Fibroblast of lung (primary cell): Measurements from ENCODE around the gene PJVK. TPM values are rescaled to one million over a fixed set of nuclear protein-coding genes. Genes with fewer than 3 reads are reported as not detected.

Experiments
- DNase-seq, 2 donors: peaks; one replicate each; pipeline versions ENCODE4 v3.0.0 to v3.0.0-alpha.2; 2010; ENCODE audit warnings: low read depth in 2 of 2
- H2AFZ ChIP-seq: 2 replicates; pipeline ENCODE4 v1.5.1; 2012; ENCODE audit warnings: low read length, control low read depth, inconsistent platforms
- H3K27ac ChIP-seq: 2 replicates; pipeline ENCODE4 v1.5.1; 2011; ENCODE audit warnings: low read length, control low read depth; ENCODE audit not compliant: insufficient read depth
- H3K27me3 ChIP-seq: 2 replicates; pipeline ENCODE4 v1.5.1; 2011; ENCODE audit warnings: mild to moderate bottlenecking, low read length; ENCODE audit not compliant: control insufficient read depth, insufficient read depth
- H3K36me3 ChIP-seq: 2 replicates; pipeline ENCODE4 v1.5.1; 2011; ENCODE audit warnings: low read length; ENCODE audit not compliant: control insufficient read depth, insufficient read depth
- H3K4me1 ChIP-seq: 2 replicates; pipeline ENCODE4 v1.5.1; 2011; ENCODE audit warnings: low read length; ENCODE audit not compliant: control insufficient read depth, insufficient read depth; ENCODE audit errors: extremely low read depth
- H3K4me2 ChIP-seq: 2 replicates; pipeline ENCODE4 v1.5.1; 2011; ENCODE audit warnings: low read length, control low read depth; ENCODE audit not compliant: insufficient read depth; ENCODE audit errors: extremely low read depth
- H3K4me3 ChIP-seq, 4 experiments: fragments of 200-600 bp in 1 of 4; sonication (generic) in 1 of 4; replicated peaks in 1 of 4; 2 replicates each; pipeline ENCODE4 v1.5.1; 2011 to 2016; ENCODE audit warnings: low read length in 4 of 4, low read depth in 3 of 4, mild to moderate bottlenecking in 3 of 4, control low read depth in 2 of 4, inconsistent platforms in 1 of 4, mixed read lengths in 1 of 4; ENCODE audit not compliant: insufficient read depth in 1 of 4; ENCODE audit errors: control extremely low read depth in 1 of 4
- H3K79me2 ChIP-seq: 2 replicates; pipeline ENCODE4 v1.5.1; 2012; ENCODE audit warnings: mild to moderate bottlenecking, low read length, inconsistent platforms; ENCODE audit not compliant: control insufficient read depth, insufficient read depth
- H3K9ac ChIP-seq: 2 replicates; pipeline ENCODE4 v1.5.1; 2011; ENCODE audit warnings: mild to moderate bottlenecking, low read length, control low read depth; ENCODE audit not compliant: insufficient read depth
- H3K9me3 ChIP-seq: 2 replicates; pipeline ENCODE4 v1.5.1; 2012; ENCODE audit warnings: low read depth, low read length; ENCODE audit not compliant: control insufficient read depth, insufficient read depth
- H4K20me1 ChIP-seq: 2 replicates; pipeline ENCODE4 v1.5.1; 2011; ENCODE audit warnings: low read length; ENCODE audit not compliant: control insufficient read depth, insufficient read depth; ENCODE audit errors: extremely low read depth
- EZH2 ChIP-seq: IDR thresholded peaks from 2 replicates; pipeline ENCODE4 v1.5.1; 2012; ENCODE audit warnings: low read length, control low read depth, mild to moderate bottlenecking; ENCODE audit errors: missing control alignments
- polyA plus RNA-seq, 2 donors: library from polyadenylated mRNA; depleted of rRNA in 1 of 2; stranded (reverse) in 1 of 2; unstranded in 1 of 2; fragments of >200 nt; gene quantifications; 2 replicates each; pipeline ENCODE4 v1.2.1, GENCODE V29; 2011 to 2012; ENCODE audit warnings: missing spikeins in 1 of 2
- total RNA-seq: library from RNA; depleted of rRNA; stranded (reverse); fragments of >200 nt; gene quantifications from 2 replicates; pipeline ENCODE4 v1.2.1, GENCODE V29; 2014
- TF ChIP-seq, protein P1 (sequence below), 2 donors: IDR thresholded peaks in 1 of 2; conservative IDR thresholded peaks in 1 of 2; 1 replicate in 1 of 2; 2 replicates in 1 of 2; pipeline ENCODE4 v1.5.1; 2011 to 2012; ENCODE audit warnings: low read length in 2 of 2, control low read depth in 1 of 2, inconsistent platforms in 1 of 2, low read depth in 1 of 2, mild to moderate bottlenecking in 1 of 2

The PJVK gene
- total and polyA plus RNA-seq, 2 donors (not counting 1 experiment from before 2014, with no cell fraction given) = 1.4 to 4.3 TPM

DNA sequence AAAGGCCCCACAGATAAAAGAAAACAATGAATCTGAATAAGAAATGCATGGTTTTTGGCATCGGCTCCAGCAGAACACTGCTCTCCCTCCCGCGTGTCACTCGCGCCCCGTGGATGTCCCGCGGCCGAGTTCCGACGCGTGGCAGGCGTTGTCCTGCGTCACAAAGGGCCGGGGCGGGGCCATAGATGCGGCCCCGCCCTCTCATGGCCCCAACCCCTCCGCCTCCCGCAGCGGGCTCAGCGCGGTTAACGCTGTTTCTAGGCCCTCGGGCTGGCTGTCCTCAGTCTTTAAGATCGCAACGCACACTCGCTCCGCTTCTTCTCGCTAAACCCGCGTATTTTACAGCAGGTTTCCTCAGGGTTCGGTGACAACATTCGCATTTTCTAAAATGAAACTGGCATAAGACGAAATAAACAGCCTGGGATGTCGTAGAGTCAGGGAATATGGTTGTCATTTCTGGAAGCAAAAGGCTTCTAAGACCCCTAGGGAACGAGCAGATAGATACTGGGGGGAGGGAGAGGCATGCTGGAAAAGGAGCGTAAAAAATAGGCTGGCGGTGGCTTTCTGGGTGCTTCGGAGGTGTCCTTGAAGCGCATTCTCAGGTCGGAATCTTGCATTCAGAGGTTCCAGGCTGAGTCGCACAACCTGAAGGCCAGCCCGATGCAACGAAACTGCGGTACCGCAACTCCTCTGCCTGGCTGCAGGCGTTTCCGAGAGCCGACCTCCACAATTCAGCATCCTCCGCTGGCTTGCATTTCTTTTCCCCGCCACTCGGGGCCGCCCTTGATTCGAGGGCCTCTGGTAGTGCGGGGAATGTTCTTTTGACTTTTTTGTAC, 27.5 kb downstream of the PJVK start, which contains the start of gene FKBP7:
Gene FKBP7, minus strand, starts transcription at position 162 of the 836 bp plus-strand sequence. Its CDS starts 101 bp downstream, at position 61.
- DNase-seq = peak; percentile 78 to 84
- H3K27ac ChIP-seq = peak within 1 kb of the TSS; percentile 94
- peak within 1 kb of the TSS; percentile 98 for H2AFZ ChIP-seq
- H3K4me1 ChIP-seq = peaks cover 2% of the 10 kb centered on the region
- no peaks in the 10 kb centered on the region for H3K27me3 ChIP-seq
- H3K4me2 ChIP-seq = peak within 1 kb of the TSS; percentile 98
- no peak for TF ChIP-seq EZH2
- TF ChIP-seq, protein P1, sequence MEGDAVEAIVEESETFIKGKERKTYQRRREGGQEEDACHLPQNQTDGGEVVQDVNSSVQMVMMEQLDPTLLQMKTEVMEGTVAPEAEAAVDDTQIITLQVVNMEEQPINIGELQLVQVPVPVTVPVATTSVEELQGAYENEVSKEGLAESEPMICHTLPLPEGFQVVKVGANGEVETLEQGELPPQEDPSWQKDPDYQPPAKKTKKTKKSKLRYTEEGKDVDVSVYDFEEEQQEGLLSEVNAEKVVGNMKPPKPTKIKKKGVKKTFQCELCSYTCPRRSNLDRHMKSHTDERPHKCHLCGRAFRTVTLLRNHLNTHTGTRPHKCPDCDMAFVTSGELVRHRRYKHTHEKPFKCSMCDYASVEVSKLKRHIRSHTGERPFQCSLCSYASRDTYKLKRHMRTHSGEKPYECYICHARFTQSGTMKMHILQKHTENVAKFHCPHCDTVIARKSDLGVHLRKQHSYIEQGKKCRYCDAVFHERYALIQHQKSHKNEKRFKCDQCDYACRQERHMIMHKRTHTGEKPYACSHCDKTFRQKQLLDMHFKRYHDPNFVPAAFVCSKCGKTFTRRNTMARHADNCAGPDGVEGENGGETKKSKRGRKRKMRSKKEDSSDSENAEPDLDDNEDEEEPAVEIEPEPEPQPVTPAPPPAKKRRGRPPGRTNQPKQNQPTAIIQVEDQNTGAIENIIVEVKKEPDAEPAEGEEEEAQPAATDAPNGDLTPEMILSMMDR (conservative IDR thresholded peaks at IDR 0.05 in 1 of 2, IDR thresholded peaks at IDR 0.05 in 1 of 2; ENCODE audit: low read depth in 1 of 2, low read length in 2 of 2) = peak; percentile 36 to 60
- no peaks in the 10 kb centered on the region for H4K20me1 ChIP-seq
- peaks cover 29% of the 10 kb centered on the region for H3K79me2 ChIP-seq
- H3K9ac ChIP-seq = peak within 1 kb of the TSS; percentile 79
- H3K4me3 ChIP-seq = peak within 1 kb of the TSS; percentile 79 to 99 (median 94)
- no peaks in the 10 kb centered on the region for H3K9me3 ChIP-seq
- no peaks in the 10 kb centered on the region for H3K36me3 ChIP-seq

DNA sequence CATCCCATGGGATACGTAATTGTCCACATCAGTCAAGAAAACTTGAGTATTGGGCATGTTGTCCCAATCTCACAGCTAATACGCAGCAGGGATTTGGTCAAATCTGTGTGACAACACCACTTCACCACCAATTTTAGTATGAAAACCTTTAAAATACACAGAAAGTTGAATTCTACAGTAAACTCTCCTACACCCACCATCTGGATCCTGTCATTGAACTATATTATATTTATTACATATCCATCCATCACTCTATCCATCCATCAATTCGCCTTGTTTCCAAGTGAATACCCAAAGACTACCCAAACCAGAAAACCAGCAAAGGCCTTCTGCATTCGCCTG, 28.1 kb downstream of the PJVK start:
- no peak overlapping the region for H3K9ac ChIP-seq
- peak overlapping the region; percentile 98 for H3K4me2 ChIP-seq
- H3K27me3 ChIP-seq = no peaks in the 10 kb centered on the region
- H3K36me3 ChIP-seq = no peaks in the 10 kb centered on the region
- peaks cover 33% of the 10 kb centered on the region for H3K79me2 ChIP-seq
- TF ChIP-seq EZH2 = no peak
- no peak for DNase-seq
- no peaks in the 10 kb centered on the region for H3K9me3 ChIP-seq
- peak overlapping the region; percentile 79 to 99 (median 94) for H3K4me3 ChIP-seq
- no peaks in the 10 kb centered on the region for H4K20me1 ChIP-seq
- H3K27ac ChIP-seq = peak overlapping the region; percentile 94
- H3K4me1 ChIP-seq = peaks cover 2% of the 10 kb centered on the region
- peak overlapping the region; percentile 45 for H2AFZ ChIP-seq

DNA sequence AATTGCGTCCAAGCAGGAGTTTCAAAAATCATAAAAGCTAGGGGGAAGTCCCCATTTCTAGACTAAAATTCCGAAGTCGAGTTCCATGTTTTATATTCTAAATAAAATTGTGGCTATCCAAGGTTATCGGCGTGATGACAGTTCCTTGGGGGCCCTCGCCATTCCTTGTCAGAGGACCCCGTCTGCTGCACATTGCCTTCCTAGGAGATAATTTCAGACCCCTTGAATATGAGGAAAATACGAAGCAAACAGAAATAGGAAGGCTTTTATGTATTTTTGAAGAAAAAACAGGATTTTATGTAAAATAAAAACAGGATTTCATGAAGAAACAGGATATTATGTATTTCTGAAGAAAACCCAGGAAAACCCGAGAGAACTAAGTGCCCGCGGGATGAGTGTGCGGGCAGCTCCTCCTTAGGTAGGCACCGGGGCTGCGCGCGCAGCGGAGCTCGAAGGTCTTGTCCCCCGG, 28.6 kb downstream of the PJVK start:
- peaks cover 33% of the 10 kb centered on the region for H3K79me2 ChIP-seq
- H3K27me3 ChIP-seq = no peaks in the 10 kb centered on the region

More for the DNA sequence above, 28.6 kb downstream of the PJVK start:
- peaks cover 2% of the 10 kb centered on the region for H3K4me1 ChIP-seq
- H3K4me2 ChIP-seq = peak overlapping the region; percentile 60
- H3K27ac ChIP-seq = peak overlapping the region; percentile 57
- H3K4me3 ChIP-seq = peak overlapping the region; percentile 17 to 77 (median 34)
- no peaks in the 10 kb centered on the region for H3K9me3 ChIP-seq
- DNase-seq = no peak
- no peaks in the 10 kb centered on the region for H4K20me1 ChIP-seq
- peak overlapping the region; percentile 17 for H3K9ac ChIP-seq
- TF ChIP-seq EZH2 = no peak
- TF ChIP-seq, protein P1 (conservative IDR thresholded peaks at IDR 0.05 in 1 of 2, IDR thresholded peaks at IDR 0.05 in 1 of 2; ENCODE audit: low read depth in 1 of 2, low read length in 2 of 2) = no peak
- H3K36me3 ChIP-seq = no peaks in the 10 kb centered on the region
- H2AFZ ChIP-seq = peak overlapping the region; percentile 18
